Kidney glomerular epithelial cell (primary cell): Measurements from ENCODE around the gene EPB41L5.
"Not testable (repeated sequence)": the region's sequence is repeated elsewhere in the genome, so short reads cannot be mapped to it uniquely, and the experiment has no call there.

Experiments
- DNase-seq: peaks from one replicate; lab custom pipeline; 2025; lab: John Stamatoyannopoulos, UW

EPB41L5 gene

DNA sequence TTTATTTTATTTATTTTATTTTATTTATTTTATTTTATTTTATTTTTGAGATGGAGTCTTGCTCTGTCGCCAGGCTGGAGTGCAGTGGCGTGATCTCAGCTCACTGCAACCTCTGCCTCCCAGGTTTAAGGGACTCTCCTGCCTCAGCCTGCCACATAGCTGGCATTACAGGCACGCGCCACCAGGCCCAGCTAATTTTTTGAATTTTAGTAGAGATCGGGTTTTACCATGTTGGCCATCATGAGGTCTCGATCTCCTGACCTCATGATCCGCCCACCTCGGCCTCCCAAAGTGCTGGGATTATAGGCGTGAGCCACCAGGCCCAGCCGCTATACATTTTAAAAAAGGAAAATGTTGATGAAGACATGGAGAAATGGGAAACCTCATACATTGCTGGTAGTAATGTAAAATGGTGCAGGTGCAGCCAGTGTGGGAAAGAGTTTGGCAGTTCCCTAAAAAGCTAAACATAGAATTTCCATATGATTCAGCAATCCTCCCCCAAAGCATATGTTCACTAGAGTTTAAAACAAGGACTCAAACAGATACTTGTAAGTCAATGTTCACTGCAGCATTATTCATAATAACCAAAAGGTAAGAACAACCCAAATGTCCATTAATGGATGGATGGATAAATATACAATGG is 187.1 kb downstream of the EPB41L5 start:
- not testable (repeated sequence) for DNase-seq

DNA sequence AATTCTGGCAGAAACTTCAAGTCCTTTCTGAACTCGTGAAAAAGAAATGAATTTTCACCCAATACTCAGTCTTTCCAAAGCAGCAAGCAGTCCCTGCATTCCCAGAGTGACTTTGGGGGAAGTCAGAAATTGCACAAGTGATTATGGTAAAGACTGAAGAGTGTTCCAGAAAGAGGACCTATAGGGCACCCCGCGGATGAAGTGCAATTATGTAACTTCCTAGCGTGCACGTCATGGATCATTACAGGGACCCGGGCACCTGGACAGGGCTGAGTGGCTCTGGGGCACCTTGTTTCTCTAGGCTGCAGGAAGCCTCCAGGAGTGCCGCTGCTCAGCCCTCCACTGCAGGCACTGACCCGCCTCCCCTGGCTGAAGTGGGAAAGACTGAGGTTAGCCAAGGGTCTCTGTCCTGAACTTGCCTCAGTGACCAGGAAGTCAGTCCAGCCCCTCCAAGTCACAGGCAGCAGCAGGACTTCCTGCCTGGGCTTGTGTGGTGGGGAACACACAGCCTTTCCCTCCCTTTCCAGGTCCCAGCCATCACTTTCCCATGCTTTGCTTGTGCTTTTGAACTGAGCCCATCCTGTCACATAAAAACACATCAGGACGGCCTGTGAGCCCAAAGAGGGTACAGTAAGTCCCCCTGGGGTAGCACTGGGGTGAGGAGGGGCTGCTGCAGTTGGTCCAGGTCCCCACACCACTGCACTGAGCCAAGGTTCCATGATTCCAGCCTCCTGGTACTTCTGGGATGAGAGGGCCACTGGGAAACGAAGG is 190.6 kb downstream of the EPB41L5 start:
- no peak for DNase-seq

DNA sequence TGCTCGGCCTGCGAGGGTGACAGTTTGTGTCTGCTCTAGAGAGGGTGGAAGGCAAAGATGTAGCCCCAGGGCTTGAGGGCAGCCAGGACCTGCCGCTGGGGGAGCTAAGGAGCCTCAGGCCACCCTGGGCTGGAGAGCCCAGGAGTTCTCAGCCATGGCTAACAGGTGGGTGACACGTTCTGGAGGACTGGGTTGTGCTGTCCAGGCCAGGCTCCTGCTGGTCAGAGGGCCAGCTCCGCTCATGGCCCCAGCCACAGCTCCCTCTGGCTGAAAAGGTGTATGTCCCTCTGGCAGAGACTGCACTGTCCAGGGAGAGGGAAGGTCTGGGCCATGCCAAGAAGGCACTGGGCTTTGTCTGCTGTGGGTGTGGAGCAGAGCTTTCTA is 191.1 kb downstream of the EPB41L5 start:
- DNase-seq, result no peak

DNA sequence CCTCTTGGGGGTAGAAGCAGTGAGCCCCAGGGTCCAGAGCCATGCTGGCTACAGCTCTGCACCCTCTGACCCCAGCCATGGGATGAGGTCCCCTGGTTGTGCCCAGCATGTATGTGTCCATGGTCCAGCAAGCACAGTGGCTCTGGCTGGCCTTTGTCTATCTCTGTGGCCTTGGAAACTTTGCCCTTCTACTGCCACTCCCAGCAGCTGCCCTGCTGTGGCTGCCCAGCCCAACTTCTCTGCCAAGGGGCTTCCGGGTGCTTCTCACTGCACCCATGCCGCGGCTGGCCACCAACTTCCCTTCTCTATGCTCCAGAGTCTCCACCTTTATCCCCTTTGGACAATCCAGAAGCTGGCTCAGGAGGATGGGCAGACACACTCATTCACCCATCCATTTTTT is 191.5 kb downstream of the EPB41L5 start:
- DNase-seq, result no peak

DNA sequence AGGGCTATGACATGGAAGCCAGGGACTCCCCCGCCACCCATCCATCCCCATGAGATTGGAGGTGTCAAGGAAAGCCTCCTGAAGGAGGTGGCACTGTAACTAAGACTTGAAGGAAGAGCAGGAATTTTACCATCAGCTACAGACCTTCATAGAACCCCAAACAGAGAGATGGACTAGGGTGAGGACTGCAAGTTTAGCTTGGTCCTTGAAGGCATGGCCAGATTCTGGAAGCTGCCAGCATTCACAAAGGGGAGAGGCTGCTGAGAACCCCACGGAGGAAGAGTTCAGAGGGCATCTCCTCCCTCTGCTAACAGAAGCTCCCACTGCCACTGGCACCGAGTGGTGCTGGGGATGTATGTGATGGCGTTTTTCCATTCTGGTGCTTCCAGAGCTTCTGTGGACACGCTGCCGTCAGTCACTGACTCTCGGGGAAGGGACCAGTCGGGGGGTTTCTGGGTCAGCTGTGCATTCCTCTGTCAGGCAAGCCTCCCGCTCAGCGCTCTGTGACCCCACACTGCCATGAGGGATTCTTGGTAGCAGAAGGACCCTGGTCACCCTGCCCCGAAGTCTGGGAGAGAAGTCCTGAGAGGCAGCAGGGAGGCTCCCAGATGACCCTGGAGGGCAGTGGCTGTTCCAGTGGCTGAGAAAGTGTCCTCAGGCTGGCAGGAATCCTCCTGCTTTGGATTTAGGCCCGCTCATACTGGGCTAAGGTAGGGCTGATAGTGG is 192.2 kb downstream of the EPB41L5 start:
- no peak for DNase-seq

DNA sequence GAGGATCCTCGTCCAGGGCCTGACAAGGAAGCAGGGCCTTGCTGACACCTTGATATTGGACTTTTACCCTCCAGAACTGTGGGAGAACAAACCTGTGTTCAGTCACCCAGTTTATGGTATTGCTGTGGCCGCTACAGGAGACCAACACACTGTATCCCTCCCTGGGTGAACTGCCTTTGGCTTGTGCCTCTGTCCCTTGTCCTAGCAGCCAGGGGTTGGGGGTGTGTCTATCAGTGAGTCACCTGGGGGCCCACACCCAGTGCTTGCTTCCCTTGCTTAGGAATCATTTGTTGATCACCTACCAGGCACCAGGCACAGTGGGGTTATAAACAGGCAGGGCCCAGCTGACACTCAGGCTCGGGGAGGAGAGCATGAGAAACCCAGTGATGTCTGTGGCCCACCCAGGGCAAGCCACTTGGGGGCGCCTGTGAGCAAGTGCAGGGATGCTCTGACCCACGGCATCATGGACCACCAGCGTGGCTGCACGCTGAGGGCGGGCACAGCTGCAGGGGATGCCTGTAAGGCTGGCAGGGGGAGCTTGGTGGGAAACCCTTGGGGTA is 193.2 kb downstream of the EPB41L5 start:
- no peak for DNase-seq

DNA sequence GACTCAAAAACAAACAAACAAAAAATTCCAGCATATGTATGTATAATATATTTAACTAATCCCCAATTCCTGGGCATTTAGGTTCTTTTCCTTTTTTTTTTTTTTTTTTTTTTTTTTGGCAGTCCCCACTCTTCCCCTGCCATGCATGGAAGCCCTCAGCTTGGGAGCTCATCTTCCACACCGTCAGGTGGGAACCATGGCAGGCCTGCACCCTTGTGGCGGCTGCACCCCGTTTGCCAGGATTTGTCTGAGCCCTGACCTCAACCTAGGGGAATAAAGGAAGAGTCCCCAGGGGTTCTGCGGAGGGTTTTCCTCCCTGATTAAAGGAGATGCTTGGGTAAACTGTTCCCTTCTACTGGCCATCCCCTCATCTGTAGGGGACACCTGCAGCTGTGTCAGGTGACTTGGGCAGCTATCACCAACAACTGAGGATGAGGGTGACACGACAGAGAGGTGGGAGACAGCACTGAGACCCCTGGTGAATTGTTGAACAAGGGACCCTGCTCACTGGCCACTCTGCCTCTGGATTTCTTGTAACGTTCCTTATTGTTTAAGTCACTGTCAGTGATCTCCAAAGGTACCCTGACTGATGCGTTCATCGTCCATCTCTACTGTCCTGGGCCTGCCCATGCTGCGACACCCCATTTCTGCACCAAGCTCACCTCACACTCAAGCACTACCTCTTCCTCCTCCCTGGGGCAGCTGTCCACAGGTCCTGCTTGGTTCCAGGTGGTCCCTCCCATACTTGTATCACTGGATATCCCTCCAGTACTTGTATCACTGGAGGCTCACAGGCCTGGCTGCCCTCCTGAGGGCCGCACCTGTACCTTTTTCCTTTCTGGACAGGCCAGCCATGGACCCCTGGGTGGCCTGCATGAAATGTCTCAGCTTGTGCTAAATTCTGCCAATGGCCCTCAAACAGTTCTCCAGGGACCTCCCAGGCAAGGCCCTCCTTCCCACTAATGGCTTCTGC is 195.8 kb downstream of the EPB41L5 start:
- DNase-seq, result no peak

DNA sequence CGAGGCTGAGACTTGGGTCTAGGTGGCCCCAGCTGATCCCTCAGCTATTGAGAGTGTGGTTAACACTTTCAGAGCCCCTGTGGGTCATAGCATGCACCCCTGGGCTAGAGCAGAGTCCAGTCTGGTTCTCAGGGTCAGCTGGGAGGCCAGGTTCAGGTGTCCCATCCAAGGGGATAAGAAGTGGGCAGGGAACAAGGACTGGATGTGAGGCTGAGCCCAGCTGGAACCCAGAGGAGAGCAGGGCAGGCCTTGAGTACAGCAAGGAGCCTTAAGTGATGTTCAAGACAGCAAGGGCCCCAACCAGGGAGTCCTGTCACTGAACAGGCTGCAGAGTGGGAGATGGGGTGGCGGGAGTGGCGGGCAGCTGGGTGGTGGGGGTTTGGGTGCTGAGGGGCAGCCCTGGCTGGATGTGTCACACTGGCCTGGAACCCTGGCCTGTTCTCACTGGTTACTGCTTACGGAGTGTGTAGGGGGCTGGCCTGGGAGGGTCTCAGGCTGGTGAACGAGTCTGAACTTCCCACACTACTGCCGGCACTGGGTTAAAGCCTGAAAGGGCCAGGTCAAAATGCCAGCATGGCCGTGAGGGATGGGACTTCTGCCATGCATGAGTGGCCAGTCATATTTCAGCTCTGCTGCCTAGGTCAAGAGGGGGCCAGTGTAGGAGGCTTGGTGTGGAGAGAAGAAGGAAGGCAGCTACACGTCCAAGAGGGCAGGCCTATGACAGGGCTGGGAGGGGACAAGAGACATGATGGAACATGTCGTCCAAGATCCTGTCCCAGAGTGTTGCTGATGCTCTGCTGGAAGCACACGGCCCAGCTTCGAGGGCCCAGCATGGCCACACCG is 196.8 kb downstream of the EPB41L5 start:
- DNase-seq, result no peak

DNA sequence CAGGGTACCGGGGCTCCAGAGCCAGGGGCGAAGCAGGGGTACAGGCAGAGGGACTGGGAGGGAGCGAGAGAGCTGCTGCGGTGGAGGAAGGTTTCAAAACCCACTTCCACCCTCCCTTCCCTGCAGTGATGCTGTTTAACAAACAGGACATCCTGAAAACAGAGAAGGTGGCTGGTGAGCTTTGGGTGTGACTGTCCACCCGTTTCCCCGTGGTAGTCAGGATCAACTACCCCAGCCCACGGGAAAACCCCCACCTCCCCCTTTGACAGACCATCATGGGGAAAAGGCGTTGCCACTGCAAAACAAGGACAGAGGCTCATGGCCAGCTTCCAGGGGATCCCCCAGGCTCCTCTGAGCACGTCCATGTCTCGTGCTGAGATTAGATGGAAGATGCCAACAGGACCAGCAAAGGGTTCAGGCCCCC is 197.4 kb downstream of the EPB41L5 start:
- no peak for DNase-seq

DNA sequence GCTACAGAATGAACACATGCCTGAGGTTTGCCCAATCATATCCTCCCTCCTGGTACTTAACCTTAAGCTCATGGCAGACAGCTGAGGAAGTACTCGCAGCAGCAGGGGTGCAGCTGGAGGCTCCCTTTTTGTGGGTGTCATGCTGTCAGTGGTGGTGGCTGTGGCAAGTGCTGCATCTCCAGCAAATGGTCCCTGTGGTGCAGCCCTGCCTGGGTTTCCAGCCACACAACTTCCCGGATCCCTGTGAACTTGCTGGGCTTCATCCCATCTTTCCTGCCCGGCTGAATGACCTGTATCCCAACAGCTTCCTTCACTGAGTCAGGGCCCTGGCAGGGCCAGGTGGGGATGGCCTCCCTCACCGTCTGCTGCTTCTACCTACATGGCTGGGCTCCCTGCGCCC is 205.3 kb downstream of the EPB41L5 start:
- no peak for DNase-seq

DNA sequence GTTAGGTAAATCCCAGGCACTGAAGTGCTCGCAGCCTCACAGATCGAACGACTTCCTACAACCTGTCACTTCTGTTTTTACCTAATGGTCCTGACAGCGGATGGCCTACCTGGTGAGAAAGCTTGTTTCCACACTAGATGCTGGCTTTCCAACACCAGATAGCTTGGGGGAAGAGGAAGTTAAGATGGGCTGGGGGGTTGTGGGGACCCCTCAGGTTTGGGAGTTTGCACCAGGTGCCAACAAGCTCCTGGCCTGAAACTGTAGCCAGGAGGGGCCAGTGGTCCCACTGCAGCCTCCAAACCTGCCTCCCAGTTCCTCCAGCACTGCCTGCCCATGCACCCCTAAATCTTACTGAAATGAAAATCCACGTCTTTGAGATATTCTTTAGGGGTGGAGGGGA is 206.4 kb downstream of the EPB41L5 start:
- DNase-seq, result no peak

DNA sequence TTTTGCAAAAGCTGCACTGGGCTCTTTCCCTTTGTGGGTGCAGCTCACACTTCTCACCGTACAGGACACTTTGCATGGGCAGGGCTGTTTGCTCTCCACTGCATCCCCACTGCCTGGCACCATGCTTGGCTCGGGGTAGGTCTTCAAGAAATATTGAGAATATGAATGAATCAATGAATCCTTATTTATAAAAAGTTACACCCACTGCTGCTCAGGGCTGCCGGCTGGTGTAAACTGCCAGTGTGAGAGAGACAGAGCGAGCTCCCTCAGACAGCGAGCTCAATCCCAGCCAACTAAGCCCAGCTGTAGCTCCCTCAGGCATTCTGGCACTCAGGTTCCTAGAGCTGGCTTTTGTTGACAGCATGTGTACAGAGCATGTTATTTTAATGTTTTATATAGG is 206.9 kb downstream of the EPB41L5 start:
- no peak for DNase-seq

DNA sequence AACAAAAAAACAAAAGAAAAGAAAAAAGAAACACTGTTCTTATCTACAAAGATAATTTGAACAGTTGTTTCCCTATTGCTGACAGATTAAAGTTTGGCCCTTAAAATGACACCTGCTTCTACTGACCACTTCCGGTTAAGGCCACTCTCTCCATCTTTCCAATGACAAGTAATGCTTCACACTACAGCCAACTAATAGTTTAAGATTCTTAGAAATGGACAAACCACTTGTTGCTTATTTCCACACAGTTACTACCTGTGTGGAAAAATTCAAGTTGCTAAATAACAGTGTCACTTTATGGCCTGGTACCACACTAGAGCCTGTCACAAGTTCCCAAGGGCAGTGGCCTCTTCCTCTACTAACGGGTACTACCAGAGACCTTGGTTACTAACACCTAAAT is 207.9 kb downstream of the EPB41L5 start:
- DNase-seq, result no peak

DNA sequence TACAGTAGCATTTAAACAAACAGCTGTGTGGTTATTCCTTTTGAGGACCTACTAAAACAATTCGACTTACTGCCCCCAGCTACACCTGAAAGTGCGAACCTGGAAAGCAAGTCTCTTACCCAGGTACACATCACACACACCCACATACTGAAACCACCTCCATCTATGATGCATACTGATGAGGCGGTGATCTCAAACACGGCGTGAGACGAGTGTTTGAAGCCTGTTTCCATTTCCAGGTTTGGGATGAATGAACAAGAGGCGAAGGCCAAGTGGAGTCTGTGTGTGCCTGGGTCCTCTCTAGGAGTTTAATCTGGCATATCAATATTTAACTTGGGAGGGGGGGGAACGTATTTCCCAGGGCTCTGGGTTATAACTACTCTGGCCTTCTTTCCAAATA is 208.7 kb downstream of the EPB41L5 start:
- no peak for DNase-seq

DNA sequence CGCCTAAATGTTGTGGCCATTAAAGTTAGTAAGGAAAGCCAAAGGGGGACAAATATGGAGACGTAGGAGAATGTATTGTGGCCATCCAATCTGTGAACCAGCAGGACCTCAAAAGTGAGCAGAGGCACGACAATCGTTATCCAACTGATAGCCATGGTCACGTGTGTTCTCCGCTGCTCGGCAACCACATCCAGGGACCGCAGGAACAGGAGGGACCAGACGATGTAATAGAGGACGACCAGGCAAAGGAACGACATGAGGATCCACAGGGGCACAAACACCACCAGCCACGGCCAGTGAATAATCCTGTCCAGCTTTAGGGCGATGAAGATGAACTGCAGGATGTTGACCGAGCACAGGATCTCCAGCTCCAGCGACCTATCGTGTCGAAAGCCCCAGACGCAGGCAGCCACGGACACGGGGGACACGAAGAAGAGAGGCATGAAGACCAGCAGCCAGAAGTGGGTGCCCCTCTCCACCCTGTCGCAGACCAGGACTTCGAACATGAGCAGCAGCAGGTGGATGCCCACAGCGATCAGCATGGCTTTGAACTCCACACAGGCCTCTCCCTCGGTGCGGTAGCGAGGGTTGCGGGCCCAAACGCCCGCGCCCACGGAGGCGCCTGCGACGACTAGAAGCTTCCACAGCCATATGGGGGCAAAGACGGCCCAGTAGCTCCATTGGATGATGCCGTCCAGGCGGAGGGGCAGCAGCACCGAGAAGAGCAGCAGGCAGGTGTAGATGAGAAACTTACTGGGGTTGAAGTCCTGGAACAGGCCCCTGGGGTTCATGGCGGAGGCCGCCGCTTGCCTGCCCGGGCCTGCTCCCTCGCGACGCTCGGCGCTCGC is 209.5 kb downstream of the EPB41L5 start:
- no peak for DNase-seq

DNA sequence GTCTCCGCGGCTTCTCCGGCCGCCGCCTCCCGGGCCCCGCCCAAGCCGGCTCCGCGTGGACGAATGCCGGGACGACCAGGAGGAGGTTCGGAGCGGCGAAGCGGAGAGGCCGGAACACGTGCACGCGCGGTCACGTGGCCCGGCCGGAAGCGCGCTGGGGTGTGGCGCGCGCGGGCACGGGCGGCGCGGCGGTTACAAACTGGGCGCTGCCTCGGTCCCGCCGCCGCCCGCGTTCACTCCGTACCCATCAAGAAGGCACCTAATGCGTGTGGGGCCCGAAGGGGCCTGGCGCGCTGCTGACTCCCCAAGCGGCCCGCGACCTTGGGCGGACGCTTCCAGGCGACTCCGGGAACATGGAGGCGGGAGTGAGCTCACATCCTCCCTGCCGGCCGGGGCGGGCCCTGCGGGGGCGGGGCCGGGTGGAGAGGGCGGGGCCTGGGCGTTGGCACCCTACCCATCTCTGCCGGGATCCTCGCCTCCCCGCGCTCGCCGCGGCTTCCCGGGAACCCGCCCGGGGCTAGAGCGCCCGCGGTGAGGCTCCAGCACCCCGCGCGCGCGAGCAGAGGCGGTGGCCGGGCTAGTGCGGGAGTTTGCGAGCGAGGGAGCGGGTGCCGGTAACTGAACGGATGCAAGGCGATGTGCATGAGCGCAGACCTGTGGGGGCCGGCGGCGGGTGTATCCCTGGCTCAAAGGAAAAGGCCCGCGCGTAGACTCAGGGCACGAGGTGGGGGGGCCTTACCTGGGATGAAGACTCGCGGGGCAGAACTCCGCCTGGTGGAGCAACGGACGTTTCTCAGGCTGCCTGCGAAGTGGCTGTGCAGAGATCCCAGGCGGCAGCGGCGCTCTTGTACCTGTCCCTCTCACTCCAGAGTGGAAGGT is 210.4 kb downstream of the EPB41L5 start, which contains the start of gene TMEM185B:
TSS of gene TMEM185B (minus strand) at position 367 of the 879 bp plus-strand sequence. CDS start 424 bp downstream, outside the sequence.
- DNase-seq, result peak; percentile 82

DNA sequence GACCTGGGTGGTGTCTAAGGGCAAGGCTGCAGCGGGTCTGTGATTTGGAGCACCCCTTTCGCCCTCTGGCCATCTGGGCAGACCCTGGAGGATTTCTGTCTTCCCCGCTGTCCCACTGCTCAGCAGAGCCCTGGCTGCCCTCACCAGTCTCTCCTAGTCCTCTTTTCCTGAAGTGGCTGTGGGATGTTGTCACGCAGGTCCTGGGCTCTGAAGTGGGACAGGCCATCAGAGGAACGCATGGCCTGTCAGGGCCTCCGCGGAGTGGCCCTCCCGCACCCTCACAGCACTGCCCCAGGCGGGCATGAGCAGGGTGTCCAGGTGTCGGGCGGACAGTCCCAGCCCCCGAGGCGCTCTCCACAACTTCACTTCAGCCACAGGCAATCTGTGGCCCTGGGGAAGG is 211.4 kb downstream of the EPB41L5 start:
- DNase-seq, result no peak

DNA sequence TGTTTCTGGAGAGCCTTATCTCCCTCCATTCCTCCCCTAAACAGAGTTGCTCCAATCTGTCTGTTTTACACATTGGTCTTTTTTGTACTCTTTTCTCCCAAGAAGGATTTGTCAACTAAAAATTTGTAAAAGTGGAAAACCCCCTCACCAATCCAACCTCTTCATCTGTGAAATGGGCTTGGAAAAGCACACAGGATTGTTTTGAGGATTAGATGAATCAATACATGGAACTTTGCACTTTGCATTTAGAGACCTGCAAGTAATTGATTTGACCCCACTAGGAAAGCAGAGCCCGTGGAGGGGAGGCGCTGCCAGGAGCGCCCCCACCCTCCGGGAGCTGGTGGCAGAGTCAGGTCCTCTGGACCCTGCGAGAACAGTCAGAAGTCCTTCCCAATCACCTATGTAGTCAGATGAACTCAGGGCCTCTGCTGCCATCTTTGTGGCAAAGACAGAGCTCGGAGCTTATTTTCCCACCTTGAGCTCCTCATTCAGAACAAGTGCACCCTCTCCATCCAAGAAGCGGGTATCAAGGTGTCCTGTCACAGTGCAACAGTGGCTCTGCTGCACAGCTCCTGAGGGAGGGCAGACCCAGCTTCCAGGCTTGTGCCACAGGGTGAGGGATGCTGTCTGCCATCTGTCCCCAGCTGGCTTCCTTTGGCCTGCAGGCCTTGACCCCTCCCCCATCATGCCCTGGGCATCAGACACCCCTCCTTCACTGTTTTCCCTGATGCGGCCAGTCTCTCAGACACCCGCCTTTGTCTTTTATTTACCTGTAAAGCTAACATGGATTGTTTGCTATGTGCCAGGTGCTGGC is 212.1 kb downstream of the EPB41L5 start:
- DNase-seq, result no peak
